ENCODE measurements around the gene ACAP3. TPM values are rescaled to one million over a fixed set of nuclear protein-coding genes. Genes with fewer than 3 reads are reported as not detected.

ACAP3 gene
- total and polyA plus RNA-seq, 2 donors (not counting 3 experiments of a cell fraction or from before 2014, with no cell fraction given), result 27.8 to 39.0 TPM

- H3K79me2 ChIP-seq (ENCODE audit: control insufficient read depth, insufficient read depth, low read length), result peaks cover 8% of the 10 kb centered on the region
- CTCF ChIA-PET, result interaction anchor here (1.2 kb wide), 1 partner anchor 253 kb away, joined by 3 read pairs; no protein-coding TSS in a partner anchor
- no peaks in the 10 kb centered on the region for H3K9me3 ChIP-seq (replicated peaks; ENCODE audit: control insufficient read depth, insufficient read depth, low read length)
- no peak overlapping the region for H3K9ac ChIP-seq (replicated peaks; ENCODE audit: extremely low read depth, insufficient read depth, low read length)
- no peaks in the 10 kb centered on the region for H3K9me1 ChIP-seq (replicated peaks; ENCODE audit: control insufficient read depth, extremely low read depth, insufficient read depth, low read length)
- no peak overlapping the region for H2AFZ ChIP-seq (ENCODE audit: low read depth, low read length)
- no peaks in the 10 kb centered on the region for H4K20me1 ChIP-seq (replicated peaks; ENCODE audit: control insufficient read depth, extremely low read depth, insufficient read depth, low read length)
- no peak overlapping the region for H3K4me3 ChIP-seq (replicated peaks in 1 of 3; ENCODE audit: insufficient read depth in 1 of 3, low read depth in 1 of 3, low read length in 3 of 3)
- no peak overlapping the region for H3K4me2 ChIP-seq (ENCODE audit: insufficient read depth, low read length)
- POLR2A ChIA-PET, result no interaction called here
- peaks cover 0 to 24% of the 10 kb centered on the region in 2 experiments for H3K36me3 ChIP-seq (ENCODE audit: control insufficient read depth in 2 of 2, extremely low read depth in 1 of 2, insufficient read depth in 2 of 2, low read length in 2 of 2)
- FAIRE-seq, result no peak
- dilution Hi-C loops (cut with MboI; ENCODE audit: extremely low pct_ligation_motif_present, low sequenced_read_pairs), result no loop called here
- no peak overlapping the region for H3K27ac ChIP-seq (ENCODE audit: insufficient read depth, low read depth, low read length)
- no peak for TF ChIP-seq GATA2 (IDR thresholded peaks at IDR 0.05; ENCODE audit: insufficient read depth, insufficient read length, low read depth, low read length)
- TF ChIP-seq CTCF (IDR thresholded peaks at IDR 0.05; ENCODE audit: extremely low read depth in 1 of 2, insufficient read depth in 1 of 2, low read depth in 1 of 2, low read length in 2 of 2), result no peak
- TF ChIP-seq MYC (IDR thresholded peaks at IDR 0.05; ENCODE audit: low read depth, low read length), result no peak
- no peak for TF ChIP-seq MAX (IDR thresholded peaks at IDR 0.05; ENCODE audit: insufficient read depth, insufficient read length)
- no peak for TF ChIP-seq POLR2AphosphoS5 (IDR thresholded peaks at IDR 0.05; ENCODE audit: insufficient read depth, low read depth, low read length)
- TF ChIP-seq FOS (IDR thresholded peaks at IDR 0.05; ENCODE audit: borderline replicate concordance, insufficient read depth, low read length), result no peak
- no peak for TF ChIP-seq EZH2 (IDR thresholded peaks at IDR 0.05; ENCODE audit: borderline replicate concordance, low read depth, low read length, severe bottlenecking)
- H3K27me3 ChIP-seq (ENCODE audit: control insufficient read depth in 2 of 2, insufficient read depth in 2 of 2, low read length in 2 of 2), result no peaks in the 10 kb centered on the region
- H3K4me1 ChIP-seq (ENCODE audit: control insufficient read depth, extremely low read depth, insufficient read depth, low read length), result peaks cover 5% of the 10 kb centered on the region
- DNase-seq (ENCODE audit: low read depth, low spot score), result no peak
- intact Hi-C loops (cut with micrococcal nuclease), result no loop called here
- BruUV-seq (replicated peaks), result no TSS peak
Measured at GRCh38 chr1:1255611-1256010, 52.1 kb downstream of the ACAP3 start.

All from endothelial cell of umbilical vein (primary cell).